HepG2 (cell line): ENCODE measurements around the gene LRRC15. TPM values are rescaled to one million over a fixed set of nuclear protein-coding genes. Genes with fewer than 3 reads are reported as not detected.

Source experiments
- ATAC-seq: fragments of 200-7000 bp; cut with Tn5 transposase; 3 replicates; pipeline ENCODE4 v1.9.1; 2020; ENCODE audit warnings: mild to moderate bottlenecking, moderate library complexity
- BruUV-seq: library from RNA; stranded (reverse); fragments of 400-500 nt; replicated peaks from 2 replicates; lab custom pipeline; 2021; lab: Mats Ljungman, UMichigan
- CTCF ChIA-PET: fragments of 300-600 bp; formaldehyde crosslinking; extraction: SDS; loops from one replicate; lab custom pipeline; 2021; ENCODE audit warnings: low total read pairs, inconsistent platforms, low intra/inter-chr PET ratio; lab: Yijun Ruan, JAX
- POLR2A ChIA-PET: fragments of 350-600 bp; sonication (Branson Sonifier 250); formaldehyde crosslinking; loops from one replicate; lab custom pipeline; 2020; ENCODE audit warnings: antibody characterized with exemption, inconsistent platforms; lab: Yijun Ruan, JAX
- DNase-seq: peaks from one replicate; pipeline ENCODE4 v3.0.0-alpha.2; 2015; ENCODE audit warnings: low spot score
- FAIRE-seq: peaks from 3 replicates; lab custom pipeline; 2011; peaks lifted over from hg19 to GRCh38; lab: Jason Lieb, UNC
- H2AFZ ChIP-seq: one replicate; pipeline ENCODE4 v1.6.1; 2011; ENCODE audit warnings: low read length, inconsistent platforms
- H3K27ac ChIP-seq: fragments of 300-600 bp; 3 replicates; pipeline ENCODE4 v1.8.0; 2011; ENCODE audit warnings: mixed run types, mild to moderate bottlenecking, mixed read lengths, low read length, inconsistent platforms; ENCODE audit not compliant: insufficient read depth; ENCODE audit errors: extremely low read length
- H3K27me3 ChIP-seq, 2 experiments: fragments of 200-600 bp in 1 of 2; 2 replicates in 1 of 2; 3 replicates in 1 of 2; pipeline versions ENCODE4 v1.6.0 to v1.8.0; 2011; ENCODE audit warnings: low read length in 2 of 2, mild to moderate bottlenecking in 2 of 2, moderate library complexity in 2 of 2, inconsistent platforms in 1 of 2; ENCODE audit not compliant: insufficient read depth in 2 of 2, control insufficient read depth in 1 of 2
- H3K36me3 ChIP-seq, 2 experiments: fragments of 200-600 bp in 1 of 2; replicated peaks in 1 of 2; 2 replicates in 1 of 2; 3 replicates in 1 of 2; pipeline versions ENCODE4 v1.5.1 to v1.8.0; 2011; ENCODE audit warnings: low read length in 2 of 2, inconsistent platforms in 1 of 2; ENCODE audit not compliant: insufficient read depth in 2 of 2, control insufficient read depth in 1 of 2
- H3K4me1 ChIP-seq: 2 replicates; pipeline ENCODE4 v1.5.1; 2012; ENCODE audit warnings: low read length, inconsistent platforms; ENCODE audit not compliant: insufficient read depth
- H3K4me2 ChIP-seq: 2 replicates; pipeline ENCODE4 v1.6.0; 2011; ENCODE audit warnings: low read depth, low read length, inconsistent platforms
- H3K4me3 ChIP-seq, 3 experiments: fragments of 200-600 bp in 1 of 3; sonication (generic), shearing (Covaris generic) in 1 of 3; replicated peaks in 1 of 3; 2 replicates each; pipeline ENCODE4 v1.5.1; 2011 to 2016; ENCODE audit warnings: low read length in 3 of 3, inconsistent platforms in 2 of 3, low read depth in 2 of 3, mild to moderate bottlenecking in 2 of 3, control low read depth in 1 of 3, mixed read lengths in 1 of 3; ENCODE audit not compliant: insufficient read depth in 1 of 3
- H3K79me2 ChIP-seq: one replicate; pipeline ENCODE4 v1.6.1; 2011; ENCODE audit warnings: low read length, inconsistent platforms; ENCODE audit not compliant: insufficient read depth
- H3K9ac ChIP-seq: 2 replicates; pipeline ENCODE4 v1.6.0; 2011; ENCODE audit warnings: mild to moderate bottlenecking, low read depth, low read length, inconsistent platforms; ENCODE audit not compliant: insufficient read depth
- H3K9me3 ChIP-seq: 2 replicates; pipeline ENCODE4 v1.5.1; 2012; ENCODE audit warnings: mild to moderate bottlenecking, low read length
- H4K20me1 ChIP-seq: 2 replicates; pipeline ENCODE4 v1.6.0; 2011; ENCODE audit warnings: inconsistent platforms, mild to moderate bottlenecking, low read length, moderate library complexity; ENCODE audit not compliant: insufficient read depth
- DNMT1 ChIP-seq: sonication (generic); formaldehyde crosslinking; IDR thresholded peaks from 2 replicates; pipeline ENCODE4 v1.5.1; 2020; ENCODE audit warnings: mild to moderate bottlenecking, missing genetic modification reagents
- HOXD1 ChIP-seq: sonication (generic); formaldehyde crosslinking; IDR thresholded peaks from 2 replicates; pipeline ENCODE4 v1.5.0; 2020; ENCODE audit warnings: missing genetic modification reagents
- KDM2A ChIP-seq: sonication (generic); formaldehyde crosslinking; IDR thresholded peaks from 2 replicates; pipeline ENCODE4 v1.4.0; 2020; ENCODE audit warnings: low read depth, missing genetic modification reagents, borderline replicate concordance
- MTERF4 ChIP-seq: sonication (generic); formaldehyde crosslinking; IDR thresholded peaks from 2 replicates; pipeline ENCODE4 v1.8.0; 2023; ENCODE audit warnings: mild to moderate bottlenecking, missing genetic modification reagents
- MYC ChIP-seq: sonication (generic); formaldehyde crosslinking; IDR thresholded peaks from 2 replicates; pipeline ENCODE4 v1.9.0; 2021; ENCODE audit warnings: missing genetic modification reagents, borderline replicate concordance
- ZMYM2 ChIP-seq: sonication (generic); formaldehyde crosslinking; IDR thresholded peaks from 2 replicates; pipeline ENCODE4 v1.8.0; 2022; ENCODE audit warnings: mild to moderate bottlenecking, missing genetic modification reagents
- WGBS: methylation state at CpG from one replicate; pipeline ENCODE4 v1.1.6; 2017; ENCODE audit warnings: low lambda C conversion rate; 5-methylcytosine and 5-hydroxymethylcytosine counted together
- in situ Hi-C: cut with HindIII; loops from 2 replicates; pipeline ENCODE4 v1.10.0; 2017; ENCODE audit warnings: low pct_unique_long_range_greater_than_20kb; ENCODE audit not compliant: extremely low pct_ligation_motif_present
- intact Hi-C: fragments of 100-400 bp; cut with micrococcal nuclease; formaldehyde crosslinking; loops from one replicate; pipeline ENCODE4 v1.10.0; 2022; ENCODE audit not compliant: unreplicated experiment
- polyA plus RNA-seq, 8 experiments: library from polyadenylated mRNA; depleted of rRNA in 3 of 8; stranded (reverse) in 7 of 8; unstranded in 1 of 8; fragments of >200 nt; fragmentation: Illumina TruSeq in 4 of 8; extraction: Trizol in 4 of 8; gene quantifications; 2 replicates each; pipeline versions ENCODE4 v1.2.1 to v1.2.3, GENCODE V29; 2011 to 2016; ENCODE audit warnings: low read depth in 4 of 8, missing spikeins in 1 of 8, mixed read lengths in 1 of 8; ENCODE audit not compliant: insufficient read depth in 1 of 8
- total RNA-seq, 5 experiments: library from RNA; depleted of rRNA; stranded (reverse); fragments of >200 nt; fragmentation: Illumina TruSeq; extraction: Trizol; gene quantifications; 2 replicates each; pipeline ENCODE4 v1.2.3, GENCODE V29; 2016; ENCODE audit warnings: low read depth in 1 of 5
- TF ChIP-seq, protein P1 (sequence below): sonication (generic); formaldehyde crosslinking; IDR thresholded peaks from 2 replicates; pipeline ENCODE4 v1.4.0; 2020; ENCODE audit warnings: mild to moderate bottlenecking, missing genetic modification reagents
- TF ChIP-seq, protein P2 (sequence below): sonication (generic); formaldehyde crosslinking; IDR thresholded peaks from 2 replicates; pipeline ENCODE4 v1.5.1; 2020; ENCODE audit warnings: mild to moderate bottlenecking, missing genetic modification reagents, moderate library complexity
- TF ChIP-seq, protein P3 (sequence below): sonication (generic); formaldehyde crosslinking; IDR thresholded peaks from 2 replicates; pipeline ENCODE4 v1.8.0; 2022; ENCODE audit warnings: missing genetic modification reagents, mild to moderate bottlenecking, borderline replicate concordance
- TF ChIP-seq, protein P4 (sequence below): sonication (generic); formaldehyde crosslinking; IDR thresholded peaks from 2 replicates; pipeline ENCODE4 v1.4.0; 2020; ENCODE audit warnings: missing genetic modification reagents

LRRC15 gene
- total and polyA plus RNA-seq, 2 of the 13 experiments (the other 11 are each of a cell fraction or from before 2014, with no cell fraction given): not detected

DNA sequence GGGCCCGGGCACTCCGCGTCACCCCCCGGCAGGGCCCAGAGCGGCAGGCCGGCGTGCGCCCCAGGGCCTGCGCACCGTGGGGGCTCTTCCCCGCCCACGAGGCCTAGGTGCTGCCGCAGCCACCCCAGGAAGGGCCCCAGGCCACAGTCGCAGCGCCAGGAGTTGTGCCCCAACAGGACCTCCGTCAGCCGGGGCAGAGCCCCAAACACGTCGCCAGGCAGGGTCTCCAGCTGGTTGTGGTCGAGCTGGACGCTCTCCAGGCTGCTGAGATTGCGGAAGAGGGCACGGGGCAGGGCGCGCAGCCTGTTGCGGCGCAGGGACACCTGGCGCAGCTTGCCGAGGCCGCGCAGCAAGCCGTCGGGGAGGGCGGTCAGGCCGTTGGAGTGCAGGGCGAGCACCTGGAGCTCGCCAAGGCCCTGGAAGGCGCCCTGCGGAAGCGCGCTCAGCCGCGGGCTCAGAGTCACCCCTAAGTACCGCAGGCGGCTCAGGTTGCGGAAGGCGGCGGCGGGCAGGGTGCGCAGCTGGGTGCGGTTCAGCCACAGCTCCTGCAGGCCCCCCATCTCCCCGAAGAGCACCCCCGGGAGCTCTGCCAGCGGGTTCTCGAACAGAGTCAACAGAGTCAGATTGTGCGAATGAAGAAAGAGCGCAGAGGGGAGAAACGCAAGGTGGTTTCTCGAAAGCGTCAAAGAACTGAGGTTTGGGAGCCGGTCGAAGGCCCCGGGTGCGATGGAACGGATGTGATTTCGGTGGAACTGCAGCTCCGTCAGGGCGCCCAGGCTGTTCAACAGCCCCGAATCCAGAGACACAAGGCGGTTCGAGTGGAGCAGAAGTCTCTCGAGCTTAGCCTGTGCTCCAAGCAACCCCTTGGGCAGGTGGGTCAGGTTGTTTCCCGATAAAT is 27.6 kb upstream of the LRRC15 start:
- DNase-seq: no peak
- H3K27me3 ChIP-seq: 0 out of 5 replicates have a peak, but pooled peaks cover 0 to 8% of the 10 kb centered on the region in 2 experiments
- ChIA-PET CTCF (no interaction called here), POLR2A (interaction anchor here (1.3 to 2.0 kb wide), 4 partner anchors 46 to 176 kb away, joined by 4 to 10 read pairs (median 6); partner anchors contain the start of gene CPN2)
- H3K79me2 ChIP-seq: no peaks in the 10 kb centered on the region
- H3K4me1 ChIP-seq: peaks cover 29% of the 10 kb centered on the region
- peak overlapping the region; percentile 35 to 71 (median 56); a peak in 5 of 6 replicates for H3K4me3 ChIP-seq
- no peaks in the 10 kb centered on the region for H3K9me3 ChIP-seq
- peak overlapping the region; percentile 31; the same call in 1 of the 2 replicates for H3K9ac ChIP-seq
- no peaks in the 10 kb centered on the region for H4K20me1 ChIP-seq
- H3K4me2 ChIP-seq: peak overlapping the region; percentile 85
- no peak for ATAC-seq
- intact Hi-C loops: loop anchor here (5.0 kb wide), 2 partner anchors 45 to 420 kb away; partner anchors contain the start of gene CPN2
- H3K36me3 ChIP-seq: no peaks in the 10 kb centered on the region
- no peak overlapping the region for H2AFZ ChIP-seq
- FAIRE-seq: no peak
- in situ Hi-C loops: no loop called here
- no peak overlapping the region for H3K27ac ChIP-seq
- WGBS: 94% methylated on average over 41 of the region's 73 CpGs
- BruUV-seq: no TSS peak
- 0 out of 2 replicates have a peak, but pooled peaks have one; percentile 11 for TF ChIP-seq MYC (CRISPR knock-in tag)
- TF ChIP-seq, protein P1, sequence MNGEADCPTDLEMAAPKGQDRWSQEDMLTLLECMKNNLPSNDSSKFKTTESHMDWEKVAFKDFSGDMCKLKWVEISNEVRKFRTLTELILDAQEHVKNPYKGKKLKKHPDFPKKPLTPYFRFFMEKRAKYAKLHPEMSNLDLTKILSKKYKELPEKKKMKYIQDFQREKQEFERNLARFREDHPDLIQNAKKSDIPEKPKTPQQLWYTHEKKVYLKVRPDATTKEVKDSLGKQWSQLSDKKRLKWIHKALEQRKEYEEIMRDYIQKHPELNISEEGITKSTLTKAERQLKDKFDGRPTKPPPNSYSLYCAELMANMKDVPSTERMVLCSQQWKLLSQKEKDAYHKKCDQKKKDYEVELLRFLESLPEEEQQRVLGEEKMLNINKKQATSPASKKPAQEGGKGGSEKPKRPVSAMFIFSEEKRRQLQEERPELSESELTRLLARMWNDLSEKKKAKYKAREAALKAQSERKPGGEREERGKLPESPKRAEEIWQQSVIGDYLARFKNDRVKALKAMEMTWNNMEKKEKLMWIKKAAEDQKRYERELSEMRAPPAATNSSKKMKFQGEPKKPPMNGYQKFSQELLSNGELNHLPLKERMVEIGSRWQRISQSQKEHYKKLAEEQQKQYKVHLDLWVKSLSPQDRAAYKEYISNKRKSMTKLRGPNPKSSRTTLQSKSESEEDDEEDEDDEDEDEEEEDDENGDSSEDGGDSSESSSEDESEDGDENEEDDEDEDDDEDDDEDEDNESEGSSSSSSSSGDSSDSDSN (CRISPR knock-in tag): no peak
- TF ChIP-seq, protein P2, sequence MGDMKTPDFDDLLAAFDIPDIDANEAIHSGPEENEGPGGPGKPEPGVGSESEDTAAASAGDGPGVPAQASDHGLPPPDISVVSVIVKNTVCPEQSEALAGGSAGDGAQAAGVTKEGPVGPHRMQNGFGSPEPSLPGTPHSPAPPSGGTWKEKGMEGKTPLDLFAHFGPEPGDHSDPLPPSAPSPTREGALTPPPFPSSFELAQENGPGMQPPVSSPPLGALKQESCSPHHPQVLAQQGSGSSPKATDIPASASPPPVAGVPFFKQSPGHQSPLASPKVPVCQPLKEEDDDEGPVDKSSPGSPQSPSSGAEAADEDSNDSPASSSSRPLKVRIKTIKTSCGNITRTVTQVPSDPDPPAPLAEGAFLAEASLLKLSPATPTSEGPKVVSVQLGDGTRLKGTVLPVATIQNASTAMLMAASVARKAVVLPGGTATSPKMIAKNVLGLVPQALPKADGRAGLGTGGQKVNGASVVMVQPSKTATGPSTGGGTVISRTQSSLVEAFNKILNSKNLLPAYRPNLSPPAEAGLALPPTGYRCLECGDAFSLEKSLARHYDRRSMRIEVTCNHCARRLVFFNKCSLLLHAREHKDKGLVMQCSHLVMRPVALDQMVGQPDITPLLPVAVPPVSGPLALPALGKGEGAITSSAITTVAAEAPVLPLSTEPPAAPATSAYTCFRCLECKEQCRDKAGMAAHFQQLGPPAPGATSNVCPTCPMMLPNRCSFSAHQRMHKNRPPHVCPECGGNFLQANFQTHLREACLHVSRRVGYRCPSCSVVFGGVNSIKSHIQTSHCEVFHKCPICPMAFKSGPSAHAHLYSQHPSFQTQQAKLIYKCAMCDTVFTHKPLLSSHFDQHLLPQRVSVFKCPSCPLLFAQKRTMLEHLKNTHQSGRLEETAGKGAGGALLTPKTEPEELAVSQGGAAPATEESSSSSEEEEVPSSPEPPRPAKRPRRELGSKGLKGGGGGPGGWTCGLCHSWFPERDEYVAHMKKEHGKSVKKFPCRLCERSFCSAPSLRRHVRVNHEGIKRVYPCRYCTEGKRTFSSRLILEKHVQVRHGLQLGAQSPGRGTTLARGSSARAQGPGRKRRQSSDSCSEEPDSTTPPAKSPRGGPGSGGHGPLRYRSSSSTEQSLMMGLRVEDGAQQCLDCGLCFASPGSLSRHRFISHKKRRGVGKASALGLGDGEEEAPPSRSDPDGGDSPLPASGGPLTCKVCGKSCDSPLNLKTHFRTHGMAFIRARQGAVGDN (CRISPR knock-in tag): peak; percentile 41; the same call in 1 of the 2 replicates
- TF ChIP-seq KDM2A: no peak
- no peak for TF ChIP-seq DNMT1 (CRISPR knock-in tag)
- TF ChIP-seq, protein P3, sequence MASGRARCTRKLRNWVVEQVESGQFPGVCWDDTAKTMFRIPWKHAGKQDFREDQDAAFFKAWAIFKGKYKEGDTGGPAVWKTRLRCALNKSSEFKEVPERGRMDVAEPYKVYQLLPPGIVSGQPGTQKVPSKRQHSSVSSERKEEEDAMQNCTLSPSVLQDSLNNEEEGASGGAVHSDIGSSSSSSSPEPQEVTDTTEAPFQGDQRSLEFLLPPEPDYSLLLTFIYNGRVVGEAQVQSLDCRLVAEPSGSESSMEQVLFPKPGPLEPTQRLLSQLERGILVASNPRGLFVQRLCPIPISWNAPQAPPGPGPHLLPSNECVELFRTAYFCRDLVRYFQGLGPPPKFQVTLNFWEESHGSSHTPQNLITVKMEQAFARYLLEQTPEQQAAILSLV (CRISPR knock-in tag): no peak
- no peak for TF ChIP-seq MTERF4
- TF ChIP-seq, protein P4, sequence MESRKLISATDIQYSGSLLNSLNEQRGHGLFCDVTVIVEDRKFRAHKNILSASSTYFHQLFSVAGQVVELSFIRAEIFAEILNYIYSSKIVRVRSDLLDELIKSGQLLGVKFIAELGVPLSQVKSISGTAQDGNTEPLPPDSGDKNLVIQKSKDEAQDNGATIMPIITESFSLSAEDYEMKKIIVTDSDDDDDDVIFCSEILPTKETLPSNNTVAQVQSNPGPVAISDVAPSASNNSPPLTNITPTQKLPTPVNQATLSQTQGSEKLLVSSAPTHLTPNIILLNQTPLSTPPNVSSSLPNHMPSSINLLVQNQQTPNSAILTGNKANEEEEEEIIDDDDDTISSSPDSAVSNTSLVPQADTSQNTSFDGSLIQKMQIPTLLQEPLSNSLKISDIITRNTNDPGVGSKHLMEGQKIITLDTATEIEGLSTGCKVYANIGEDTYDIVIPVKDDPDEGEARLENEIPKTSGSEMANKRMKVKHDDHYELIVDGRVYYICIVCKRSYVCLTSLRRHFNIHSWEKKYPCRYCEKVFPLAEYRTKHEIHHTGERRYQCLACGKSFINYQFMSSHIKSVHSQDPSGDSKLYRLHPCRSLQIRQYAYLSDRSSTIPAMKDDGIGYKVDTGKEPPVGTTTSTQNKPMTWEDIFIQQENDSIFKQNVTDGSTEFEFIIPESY (CRISPR knock-in tag): peak; percentile 77; the same call in 1 of the 2 replicates
- TF ChIP-seq ZMYM2 (CRISPR knock-in tag): no peak
- TF ChIP-seq HOXD1: no peak
